Tibial artery (tissue), 4 donors: ENCODE results near the gene NFATC1.

ENCODE experiments used
- DNase-seq, 2 donors: peaks; one replicate each; pipeline ENCODE4 v3.0.0-alpha.2; 2019
- H3K27ac ChIP-seq, 2 donors: fragments of 200-600 bp; sonication (generic) in 1 of 2; 1 replicate in 1 of 2; 2 replicates in 1 of 2; pipeline ENCODE4 v1.5.1; 2018 to 2019; ENCODE audit warnings: mild to moderate bottlenecking in 1 of 2
- H3K27me3 ChIP-seq, 2 donors: fragments of 200-600 bp; sonication (generic) in 1 of 2; one replicate each; pipeline versions ENCODE4 v1.5.1 to v1.6.0; 2016 to 2019
- H3K36me3 ChIP-seq, 3 donors: fragments of 200-600 bp; sonication (generic) in 2 of 3; one replicate each; pipeline ENCODE4 v1.5.1; 2016 to 2019; ENCODE audit warnings: mild to moderate bottlenecking in 2 of 3
- H3K4me1 ChIP-seq, 4 donors: fragments of 200-600 bp; sonication (generic) in 2 of 4; 1 replicate in 3 of 4; 2 replicates in 1 of 4; pipeline ENCODE4 v1.5.1; 2016 to 2019
- H3K4me3 ChIP-seq, 2 donors: fragments of 200-600 bp; sonication (generic) in 1 of 2; 1 replicate in 1 of 2; 2 replicates in 1 of 2; pipeline ENCODE4 v1.5.1; 2018 to 2019; ENCODE audit warnings: mild to moderate bottlenecking in 2 of 2
- H3K9me3 ChIP-seq, 3 donors: fragments of 200-600 bp; sonication (generic) in 1 of 3; one replicate each; pipeline ENCODE4 v1.5.1; 2016 to 2019
- CTCF ChIP-seq, 2 experiments: fragments of 200-600 bp in 1 of 2; fragments of 450-650 bp in 1 of 2; IDR thresholded peaks; one replicate each; pipeline ENCODE4 v1.5.1; 2017 to 2019; ENCODE audit warnings: antibody characterized with exemption in 2 of 2, mild to moderate bottlenecking in 1 of 2, moderate library complexity in 1 of 2
- intact Hi-C: fragments of 100-400 bp; cut with DNase I; formaldehyde crosslinking; loops from one replicate; pipeline ENCODE4 v1.15.0; 2023; ENCODE audit warnings: low total_unique reads

The NFATC1 gene

GRCh38 chr18:79528846-79529245 is 133.1 kb downstream of the NFATC1 start:
- peak; percentile 59 to 75 for DNase-seq
- TF ChIP-seq CTCF (IDR thresholded peaks at IDR 0.05) = peak; percentile 90 to 93

GRCh38 chr18:79529296-79529695 is 133.6 kb downstream of the NFATC1 start:
- H3K27me3 ChIP-seq = peaks cover 0 to 2% of the 10 kb centered on the region in 2 donors
- peak; percentile 19 to 53 for DNase-seq
- H3K27ac ChIP-seq = no peak overlapping the region
- TF ChIP-seq CTCF (IDR thresholded peaks at IDR 0.05) = no peak
- H3K4me1 ChIP-seq = peaks cover 0 to 16% (median 15%) of the 10 kb centered on the region in 4 donors
- H3K36me3 ChIP-seq = peaks cover 0 to 22% (median 21%) of the 10 kb centered on the region in 3 donors
- H3K4me3 ChIP-seq = no peak overlapping the region
- H3K9me3 ChIP-seq = no peaks in the 10 kb centered on the region
- intact Hi-C loops = loop anchor here (2.0 kb wide), 1 partner anchor 110 kb away; no protein-coding TSS in a partner anchor

More at GRCh38 chr18:79528846-79529245, 133.1 kb downstream of the NFATC1 start:
- peaks cover 0 to 22% (median 21%) of the 10 kb centered on the region in 3 donors for H3K36me3 ChIP-seq
- peaks cover 0 to 2% of the 10 kb centered on the region in 2 donors for H3K27me3 ChIP-seq
- H3K9me3 ChIP-seq = no peaks in the 10 kb centered on the region
- H3K4me1 ChIP-seq = peaks cover 0 to 16% (median 15%) of the 10 kb centered on the region in 4 donors
- no peak overlapping the region for H3K4me3 ChIP-seq
- no peak overlapping the region for H3K27ac ChIP-seq
- intact Hi-C loops = loop anchor here (2.0 kb wide), 1 partner anchor 110 kb away; no protein-coding TSS in a partner anchor

GRCh38 chr18:79529991-79530390 is 134.3 kb downstream of the NFATC1 start:
- intact Hi-C loops = loop anchor here (2.0 kb wide), 1 partner anchor 109 kb away; no protein-coding TSS in a partner anchor
- peaks cover 0 to 22% (median 21%) of the 10 kb centered on the region in 3 donors for H3K36me3 ChIP-seq
- TF ChIP-seq CTCF (IDR thresholded peaks at IDR 0.05) = no peak

GRCh38 chr18:79530821-79531220 is 135.1 kb downstream of the NFATC1 start:
- Histone ChIP-seq H3K27me3 (peaks cover 0 to 2% of the 10 kb centered on the region in 2 donors), H3K27ac (no peak overlapping the region), H3K4me1 (peaks cover 0 to 13% (median 10%) of the 10 kb centered on the region in 4 donors), H3K4me3 (no peak overlapping the region), H3K9me3 (no peaks in the 10 kb centered on the region), H3K36me3 (peaks cover 0 to 22% (median 21%) of the 10 kb centered on the region in 3 donors)
- intact Hi-C loops = no loop called here
- no peak for TF ChIP-seq CTCF (IDR thresholded peaks at IDR 0.05)
- peak; percentile 16 to 61 for DNase-seq

More at GRCh38 chr18:79529991-79530390, 134.3 kb downstream of the NFATC1 start:
- Histone ChIP-seq H3K4me1 (peaks cover 0 to 16% (median 15%) of the 10 kb centered on the region in 4 donors), H3K27me3 (peaks cover 0 to 2% of the 10 kb centered on the region in 2 donors), H3K4me3 (no peak overlapping the region), H3K9me3 (no peaks in the 10 kb centered on the region), H3K27ac (no peak overlapping the region)
- DNase-seq = peak; percentile 10 to 55

- peaks cover 0 to 22% (median 21%) of the 10 kb centered on the region in 3 donors for H3K36me3 ChIP-seq
- no peak overlapping the region for H3K27ac ChIP-seq
- no peaks in the 10 kb centered on the region for H3K9me3 ChIP-seq
- intact Hi-C loops = no loop called here
- H3K4me3 ChIP-seq = no peak overlapping the region
- peak; percentile 9 to 45 for DNase-seq
- peaks cover 0 to 7% (median 5%) of the 10 kb centered on the region in 4 donors for H3K4me1 ChIP-seq
- peaks cover 0 to 2% of the 10 kb centered on the region in 2 donors for H3K27me3 ChIP-seq
- no peak for TF ChIP-seq CTCF (IDR thresholded peaks at IDR 0.05)
These were observed 135.7 kb downstream of the NFATC1 start for GRCh38 chr18:79531386-79531785.
